ENCODE results near the gene JAKMIP3. TPM values are rescaled to one million over a fixed set of nuclear protein-coding genes. Genes with fewer than 3 reads are reported as not detected.

Gene JAKMIP3
- total RNA-seq, 1 donor from 2014 or later = 0.18 TPM

- intact Hi-C loops (cut with DNase I) = loop anchor here (5.0 kb wide), 1 partner anchor 134 kb away; no protein-coding TSS in a partner anchor
- Histone ChIP-seq H3K27me3 (ENCODE audit: low read depth) (peaks cover 28% of the 10 kb centered on the region), H3K4me3 (no peak overlapping the region), H3K36me3 (no peaks in the 10 kb centered on the region), H3K9me3 (no peaks in the 10 kb centered on the region), H3K27ac (no peak overlapping the region), H3K4me1 (peaks cover 14% of the 10 kb centered on the region)
- ATAC-seq (no peak), DNase-seq (no peak)
- no peak for TF ChIP-seq CTCF (IDR thresholded peaks at IDR 0.05)
Measured at GRCh38 chr10:132021046-132021445, 44.7 kb upstream of the JAKMIP3 start.

- H3K27me3 ChIP-seq (ENCODE audit: low read depth) = peaks cover 31% of the 10 kb centered on the region
- DNase-seq (no peak), ATAC-seq (no peak)
- no peak overlapping the region for H3K4me3 ChIP-seq
- no peaks in the 10 kb centered on the region for H3K9me3 ChIP-seq
- peaks cover 14% of the 10 kb centered on the region for H3K4me1 ChIP-seq
- no peaks in the 10 kb centered on the region for H3K36me3 ChIP-seq
- no peak overlapping the region for H3K27ac ChIP-seq
- intact Hi-C loops (cut with DNase I) = loop anchor here (5.0 kb wide), 1 partner anchor 134 kb away; no protein-coding TSS in a partner anchor
- TF ChIP-seq CTCF (IDR thresholded peaks at IDR 0.05) = no peak
Measured at GRCh38 chr10:132021504-132022143, 44.1 kb upstream of the JAKMIP3 start.

- Histone ChIP-seq H3K27ac (no peak overlapping the region), H3K36me3 (no peaks in the 10 kb centered on the region), H3K4me1 (peaks cover 14% of the 10 kb centered on the region), H3K4me3 (no peak overlapping the region), H3K9me3 (no peaks in the 10 kb centered on the region), H3K27me3 (ENCODE audit: low read depth) (peaks cover 37% of the 10 kb centered on the region)
- DNase-seq (no peak), ATAC-seq (no peak)
- intact Hi-C loops (cut with DNase I) = loop anchor here (5.0 kb wide), 1 partner anchor 135 kb away; no protein-coding TSS in a partner anchor
- no peak for TF ChIP-seq CTCF (IDR thresholded peaks at IDR 0.05)
Measured at GRCh38 chr10:132022241-132022640, 43.5 kb upstream of the JAKMIP3 start.

DNA sequence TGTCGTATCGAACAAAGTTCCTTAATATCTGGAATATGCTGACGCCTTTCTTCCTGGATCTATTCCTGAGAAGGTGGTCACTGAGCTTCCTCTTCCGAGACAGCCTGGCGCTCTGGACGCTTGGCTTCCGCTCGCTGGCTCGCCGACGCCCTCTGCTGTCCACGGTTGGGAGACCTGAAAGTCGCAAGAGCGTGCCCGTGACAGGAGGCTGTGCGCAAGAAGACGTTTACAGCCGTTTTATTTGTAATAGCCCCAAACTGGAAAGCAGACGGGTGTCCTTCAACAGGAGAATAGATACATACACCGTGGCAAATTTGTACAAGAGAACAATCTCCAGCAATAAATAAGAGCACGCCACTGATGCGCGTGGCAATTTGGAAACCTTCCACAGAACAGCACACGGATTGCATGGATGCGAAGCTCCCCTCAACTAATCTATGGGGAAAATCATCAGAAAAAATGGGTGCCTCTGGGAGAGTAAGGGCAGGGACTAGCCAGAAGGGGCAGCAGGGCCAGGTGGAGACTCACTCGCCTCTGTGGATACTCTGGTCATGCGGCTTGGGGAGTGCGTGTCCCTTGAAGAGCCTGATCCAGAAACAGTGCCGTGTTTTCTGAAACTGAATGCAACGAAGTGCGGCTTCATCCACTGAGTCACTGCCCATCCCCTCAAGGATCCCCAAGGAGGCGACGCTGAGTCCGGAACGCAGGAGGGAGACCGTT, 42.5 kb upstream of the JAKMIP3 start:
- peaks cover 14% of the 10 kb centered on the region for H3K4me1 ChIP-seq
- no peaks in the 10 kb centered on the region for H3K36me3 ChIP-seq
- peak; percentile 90 for TF ChIP-seq CTCF (IDR thresholded peaks at IDR 0.05)
- intact Hi-C loops (cut with DNase I) = loop anchor here (5.0 kb wide), 1 partner anchor 136 kb away; no protein-coding TSS in a partner anchor
- peak overlapping the region; percentile 41 for H3K4me3 ChIP-seq
- ATAC-seq = peak; percentile 91 to 94
- peaks cover 42% of the 10 kb centered on the region for H3K27me3 ChIP-seq (ENCODE audit: low read depth)
- DNase-seq = peak; percentile 88
- no peaks in the 10 kb centered on the region for H3K9me3 ChIP-seq
- H3K27ac ChIP-seq = no peak overlapping the region

DNA sequence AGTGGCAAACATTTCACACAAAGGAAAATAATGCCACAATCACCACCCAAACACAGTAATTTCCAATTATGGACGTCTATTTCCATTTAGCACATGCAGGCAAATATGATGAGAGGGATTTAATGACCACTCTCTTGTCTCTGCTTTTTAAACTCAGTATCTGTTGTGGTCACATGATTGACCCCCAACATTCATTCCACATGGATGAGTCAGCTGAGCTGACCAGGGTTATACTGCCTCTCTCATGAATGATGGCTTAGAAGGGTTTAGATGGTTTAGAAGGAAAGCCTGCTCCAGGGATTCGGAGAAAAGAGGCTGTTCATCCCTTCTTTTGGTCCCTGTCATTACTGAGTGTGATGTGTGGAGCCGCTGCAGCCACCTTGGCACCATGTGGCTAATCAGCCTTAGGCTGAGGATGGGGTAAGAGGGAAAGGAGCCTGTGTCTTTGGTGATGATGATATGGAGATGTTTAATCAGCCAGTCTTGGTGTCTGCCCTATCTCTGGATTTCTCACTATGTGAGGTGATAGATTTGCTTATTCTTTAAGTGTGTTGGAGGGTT, 38.2 kb upstream of the JAKMIP3 start:
- Histone ChIP-seq H3K27ac (no peak overlapping the region), H3K4me1 (peaks cover 14% of the 10 kb centered on the region), H3K9me3 (no peaks in the 10 kb centered on the region), H3K36me3 (no peaks in the 10 kb centered on the region), H3K4me3 (no peak overlapping the region), H3K27me3 (ENCODE audit: low read depth) (peaks cover 75% of the 10 kb centered on the region)
- no peak for DNase-seq
- TF ChIP-seq CTCF (IDR thresholded peaks at IDR 0.05) = no peak
- no peak for ATAC-seq
- intact Hi-C loops (cut with DNase I) = no loop called here
